Heart right ventricle (tissue), 16 donors: Measurements from ENCODE around the gene ITIH4. TPM values are rescaled to one million over a fixed set of nuclear protein-coding genes. Genes with fewer than 3 reads are reported as not detected.

ENCODE experiments used
- ATAC-seq, 8 donors: fragments of 200-7000 bp; cut with Tn5 transposase; one replicate each; pipeline ENCODE4 v1.9.1; 2020; ENCODE audit warnings: mild to moderate bottlenecking in 8 of 8, moderate library complexity in 8 of 8, moderate number of reproducible peaks in 1 of 8
- DNase-seq, 2 donors: peaks; one replicate each; pipeline ENCODE4 v3.0.0-alpha.2; 2020
- H3K27ac ChIP-seq, 10 donors: fragments of 200-600 bp; sonication (generic) in 2 of 10; one replicate each; pipeline versions ENCODE4 v1.5.0 to v1.8.0; 2020 to 2022; ENCODE audit warnings: mild to moderate bottlenecking in 3 of 10
- H3K27me3 ChIP-seq, 7 donors: fragments of 200-600 bp; one replicate each; pipeline ENCODE4 v1.8.0; 2021 to 2022; ENCODE audit warnings: mild to moderate bottlenecking in 2 of 7
- H3K36me3 ChIP-seq, 9 donors: fragments of 200-600 bp; sonication (generic) in 1 of 9; one replicate each; pipeline versions ENCODE4 v1.5.0 to v1.8.0; 2020 to 2022; ENCODE audit warnings: mild to moderate bottlenecking in 2 of 9
- H3K4me1 ChIP-seq, 9 donors: fragments of 200-600 bp; sonication (generic) in 1 of 9; one replicate each; pipeline versions ENCODE4 v1.5.0 to v1.8.0; 2020 to 2022; ENCODE audit warnings: mild to moderate bottlenecking in 4 of 9
- H3K4me3 ChIP-seq, 10 donors: fragments of 200-600 bp; sonication (generic) in 2 of 10; one replicate each; pipeline versions ENCODE4 v1.5.0 to v1.8.0; 2020 to 2022; ENCODE audit warnings: mild to moderate bottlenecking in 7 of 10, moderate library complexity in 2 of 10
- H3K9me3 ChIP-seq, 11 donors: fragments of 200-600 bp in 10 of 11; sonication (generic) in 2 of 11; one replicate each; pipeline versions ENCODE4 v1.5.0 to v1.8.0; 2013 to 2022; ENCODE audit warnings: mild to moderate bottlenecking in 2 of 11, control low read depth in 1 of 11, moderate library complexity in 1 of 11
- CTCF ChIP-seq, 9 donors: fragments of 200-600 bp; sonication (generic) in 2 of 9; IDR thresholded peaks; one replicate each; pipeline versions ENCODE4 v1.5.0 to v1.8.0; 2021 to 2022; ENCODE audit warnings: antibody characterized with exemption in 9 of 9, mild to moderate bottlenecking in 5 of 9, moderate library complexity in 1 of 9
- WGBS, 2 donors: extraction: QIAGEN DNeasy Blood & Tissue Kit; methylation state at CpG; one replicate each; pipeline ENCODE4 v1.1.7; 2013; ENCODE audit warnings: inconsistent platforms in 1 of 2; 5-methylcytosine and 5-hydroxymethylcytosine counted together
- intact Hi-C, 10 donors: fragments of 100-400 bp; cut with DNase I; formaldehyde crosslinking; loops; one replicate each; pipeline versions ENCODE4 v1.11.1 to v1.14.2; 2022
- polyA plus RNA-seq, 2 donors: library from polyadenylated mRNA; stranded (reverse); fragments of 200-250 nt; gene quantifications; one replicate each; pipeline ENCODE4 v1.2.3, GENCODE V29; 2013
- total RNA-seq, 10 donors: library from RNA; stranded (reverse); fragmentation: NEBNext Ultra II Directional in 3 of 10; extraction: Animal tissue kit (Norgen Biotek cat#: 25700) in 3 of 10; gene quantifications; one replicate each; pipeline versions ENCODE4 v1.2.1 to v1.2.4, GENCODE V29; 2021 to 2023
- donor health status: Arrhythmogenic right ventricular cardiomyopathy.
- donor health status: ischemic (EF 13 %, LVEDD 7.1; RV severe dilation, severe dysfunction).
- donor health status: healthy with polysubstance abuse.
- donor health status: DM: no; HTN: yes; CAD: no.
- donor health status: DM: no; HTN: no; CAD: no.
- donor health status: ischemic (EF 25% LVEDD 6.9; RV normal size, moderate dysfunction).
- donor health status: ischemic (EF 25% LVEDD 5.7; RV mildly dilated, moderate dysfunction).
- donor health status: healthy.
- donor health status: DM: yes; HTN: yes; CAD: no.
- donor health status: Ischemic cardiomyopathy.
- donor health status: ischemic (EF 35%, LVEDD 5.7; RV mildly dilated, moderate dysfunction).
- donor health status: nonischemic (EF 11% LVEDD 7.7; RV severe dilation, severe dysfunction).
- donor health status: DM: yes; HTN: yes; CAD: no.
- donor health status: PGD.
- donor health status: ischemic (EF 29% LVEDD 5.4; RV normal size, mild dysfunction).
- donor health status: nonischemic (EF 23%, LVEDD 6.1; RV moderate dilation, normal function).

The ITIH4 gene
- total and polyA plus RNA-seq, 12 donors, result 1.5 to 17.9 (median 4.3) TPM

- H3K4me3 ChIP-seq, result no peak overlapping the region
- no peaks in the 10 kb centered on the region for H3K9me3 ChIP-seq
- ATAC-seq (no peak), DNase-seq (no peak)
- no peak overlapping the region for H3K27ac ChIP-seq
- WGBS, 2 donors, result 96 to 100% methylated on average over 3 of the region's 3 CpGs
- peaks cover 0 to 17% (median 0%) of the 10 kb centered on the region in 9 donors for H3K36me3 ChIP-seq
- TF ChIP-seq CTCF (IDR thresholded peaks at IDR 0.05), result no peak
- no peaks in the 10 kb centered on the region for H3K27me3 ChIP-seq
- intact Hi-C loops, result no loop called here
- H3K4me1 ChIP-seq, result peaks cover 0 to 20% (median 0%) of the 10 kb centered on the region in 9 donors
Measured at GRCh38 chr3:52877085-52877484, 46.6 kb upstream of the ITIH4 start.

- no peak for ATAC-seq
- no peaks in the 10 kb centered on the region for H3K9me3 ChIP-seq
Measured at GRCh38 chr3:52874864-52875587, 44.6 kb upstream of the ITIH4 start.

GRCh38 chr3:52874160-52874701, 43.8 kb upstream of the ITIH4 start:
- 86 to 92% methylated on average over 5 of the region's 5 CpGs for WGBS, 2 donors
- intact Hi-C loops, result no loop called here
- no peaks in the 10 kb centered on the region for H3K9me3 ChIP-seq
- ATAC-seq (no peak), DNase-seq (no peak)
- H3K27ac ChIP-seq, result no peak overlapping the region
- H3K4me3 ChIP-seq, result no peak overlapping the region
- TF ChIP-seq CTCF (IDR thresholded peaks at IDR 0.05), result no peak
- H3K36me3 ChIP-seq, result peaks cover 0 to 7% (median 0%) of the 10 kb centered on the region in 9 donors
- H3K4me1 ChIP-seq, result peaks cover 0 to 24% (median 0%) of the 10 kb centered on the region in 9 donors
- no peaks in the 10 kb centered on the region for H3K27me3 ChIP-seq

More at GRCh38 chr3:52874864-52875587, 44.6 kb upstream of the ITIH4 start:
- Histone ChIP-seq H3K4me3 (no peak overlapping the region), H3K4me1 (peaks cover 0 to 21% (median 0%) of the 10 kb centered on the region in 9 donors), H3K36me3 (peaks cover 0 to 13% (median 0%) of the 10 kb centered on the region in 9 donors), H3K27ac (no peak overlapping the region), H3K27me3 (no peaks in the 10 kb centered on the region)
- DNase-seq, result no peak
- intact Hi-C loops, result no loop called here
- TF ChIP-seq CTCF (IDR thresholded peaks at IDR 0.05), result no peak
- 88 to 89% methylated on average over 9 of the region's 9 CpGs for WGBS, 2 donors

GRCh38 chr3:52873433-52874159, 43.1 kb upstream of the ITIH4 start:
- no peak for DNase-seq
- Histone ChIP-seq H3K36me3 (peaks cover 0 to under 1% (median 0%) of the 10 kb centered on the region in 9 donors), H3K9me3 (no peaks in the 10 kb centered on the region), H3K27me3 (no peaks in the 10 kb centered on the region), H3K27ac (no peak overlapping the region), H3K4me3 (no peak overlapping the region), H3K4me1 (peaks cover 0 to 24% (median 0%) of the 10 kb centered on the region in 9 donors)
- TF ChIP-seq CTCF (IDR thresholded peaks at IDR 0.05), result no peak
- WGBS, 2 donors, result 87 to 88% methylated on average over 8 of the region's 8 CpGs
- intact Hi-C loops, result no loop called here
- ATAC-seq, result no peak
